Smooth muscle cell (in vitro differentiated cells): ENCODE data around the gene PPP1R13L. TPM values are rescaled to one million over a fixed set of nuclear protein-coding genes. Genes with fewer than 3 reads are reported as not detected.
"Not testable (repeated sequence)": the region's sequence is repeated elsewhere in the genome, so short reads cannot be mapped to it uniquely, and the experiment has no call there.

Source experiments
- DNase-seq: peaks from one replicate; lab custom pipeline; 2025; ENCODE audit not compliant: unreplicated experiment; lab: John Stamatoyannopoulos, UW
- H2AFZ ChIP-seq: fragments of 200-600 bp; sonication (generic); 2 replicates; pipeline ENCODE4 v1.6.0; 2016; ENCODE audit warnings: antibody characterized with exemption, low read depth, mild to moderate bottlenecking
- H3F3A ChIP-seq: fragments of 200-600 bp; sonication (generic); 2 replicates; pipeline ENCODE4 v1.6.0; 2017; ENCODE audit warnings: antibody characterized with exemption, low read depth
- H3K27ac ChIP-seq: fragments of 200-600 bp; sonication (generic); 2 replicates; pipeline ENCODE4 v1.5.1; 2016; ENCODE audit warnings: low read depth, mild to moderate bottlenecking
- H3K27me3 ChIP-seq: fragments of 200-600 bp; sonication (generic); 2 replicates; pipeline ENCODE4 v1.6.1; 2016; ENCODE audit warnings: low read depth, mild to moderate bottlenecking
- H3K36me3 ChIP-seq: fragments of 200-600 bp; sonication (generic); 2 replicates; pipeline ENCODE4 v1.5.1; 2016; ENCODE audit warnings: low read depth
- H3K4me1 ChIP-seq: fragments of 200-600 bp; sonication (generic); 2 replicates; pipeline ENCODE4 v1.5.1; 2016; ENCODE audit warnings: low read depth
- H3K4me2 ChIP-seq: fragments of 200-600 bp; sonication (generic); 2 replicates; pipeline ENCODE4 v1.6.0; 2016; ENCODE audit warnings: mild to moderate bottlenecking
- H3K4me3 ChIP-seq: fragments of 200-600 bp; sonication (generic); 2 replicates; pipeline ENCODE4 v1.5.1; 2016; ENCODE audit warnings: mild to moderate bottlenecking
- H3K79me2 ChIP-seq: fragments of 200-600 bp; sonication (generic); 2 replicates; pipeline ENCODE4 v1.6.0; 2016; ENCODE audit warnings: low read depth, mild to moderate bottlenecking
- H3K9ac ChIP-seq: fragments of 200-600 bp; sonication (generic); 2 replicates; pipeline ENCODE4 v1.6.0; 2016; ENCODE audit warnings: low read depth
- H3K9me3 ChIP-seq: fragments of 200-600 bp; sonication (generic); replicated peaks from 2 replicates; pipeline ENCODE4 v1.5.1; 2016; ENCODE audit warnings: low read depth
- H4K20me1 ChIP-seq: fragments of 200-600 bp; sonication (generic); 2 replicates; pipeline ENCODE4 v1.6.0; 2016; ENCODE audit warnings: low read depth
- WGBS: methylation state at CpG from one replicate; pipeline ENCODE4 v1.1.7; 2016; ENCODE audit warnings: low lambda C conversion rate; 5-methylcytosine and 5-hydroxymethylcytosine counted together
- polyA plus RNA-seq: library from polyadenylated mRNA; unstranded; fragments of >200 nt; fragmentation: Nextera tagmentation; extraction: Ambion mirVana; gene quantifications from 2 replicates; pipeline ENCODE4 v1.2.1, GENCODE V29; 2016
- total RNA-seq: library from RNA; depleted of rRNA; stranded (reverse); fragments of >200 nt; gene quantifications from 2 replicates; pipeline ENCODE4 v1.2.3, GENCODE V29; 2014
- TF ChIP-seq, protein P1 (sequence below): fragments of 200-600 bp; sonication (generic); IDR thresholded peaks from 2 replicates; pipeline ENCODE4 v1.5.1; 2017; ENCODE audit warnings: borderline replicate concordance, mild to moderate bottlenecking, antibody characterized with exemption; ENCODE audit not compliant: insufficient read depth, poor library complexity, severe bottlenecking

PPP1R13L gene
- total and polyA plus RNA-seq, 2 experiments from 2014 or later: 28.1 to 66.4 TPM

DNA sequence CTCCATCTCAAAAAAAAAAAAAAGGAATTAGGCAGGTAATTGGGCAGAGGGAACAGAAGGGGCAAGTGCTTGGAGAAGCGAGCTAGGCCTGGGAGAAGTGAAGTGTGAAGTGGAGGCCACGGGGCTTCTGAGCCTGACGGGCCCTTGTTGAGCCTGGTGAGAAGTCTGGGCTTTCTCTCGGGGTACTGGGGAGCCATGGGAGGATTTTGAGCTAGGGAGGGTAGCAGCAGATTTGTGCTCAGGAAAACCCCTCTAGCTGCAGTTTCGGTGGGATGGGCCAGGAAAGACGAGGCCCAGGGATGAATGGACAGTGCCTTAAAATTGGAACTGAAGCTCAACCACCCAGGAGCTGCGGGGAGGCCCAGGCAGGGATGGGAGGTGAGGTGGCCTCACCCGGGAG, 9.6 kb upstream of the PPP1R13L start:
- TF ChIP-seq, protein P1, sequence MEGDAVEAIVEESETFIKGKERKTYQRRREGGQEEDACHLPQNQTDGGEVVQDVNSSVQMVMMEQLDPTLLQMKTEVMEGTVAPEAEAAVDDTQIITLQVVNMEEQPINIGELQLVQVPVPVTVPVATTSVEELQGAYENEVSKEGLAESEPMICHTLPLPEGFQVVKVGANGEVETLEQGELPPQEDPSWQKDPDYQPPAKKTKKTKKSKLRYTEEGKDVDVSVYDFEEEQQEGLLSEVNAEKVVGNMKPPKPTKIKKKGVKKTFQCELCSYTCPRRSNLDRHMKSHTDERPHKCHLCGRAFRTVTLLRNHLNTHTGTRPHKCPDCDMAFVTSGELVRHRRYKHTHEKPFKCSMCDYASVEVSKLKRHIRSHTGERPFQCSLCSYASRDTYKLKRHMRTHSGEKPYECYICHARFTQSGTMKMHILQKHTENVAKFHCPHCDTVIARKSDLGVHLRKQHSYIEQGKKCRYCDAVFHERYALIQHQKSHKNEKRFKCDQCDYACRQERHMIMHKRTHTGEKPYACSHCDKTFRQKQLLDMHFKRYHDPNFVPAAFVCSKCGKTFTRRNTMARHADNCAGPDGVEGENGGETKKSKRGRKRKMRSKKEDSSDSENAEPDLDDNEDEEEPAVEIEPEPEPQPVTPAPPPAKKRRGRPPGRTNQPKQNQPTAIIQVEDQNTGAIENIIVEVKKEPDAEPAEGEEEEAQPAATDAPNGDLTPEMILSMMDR: no peak

DNA sequence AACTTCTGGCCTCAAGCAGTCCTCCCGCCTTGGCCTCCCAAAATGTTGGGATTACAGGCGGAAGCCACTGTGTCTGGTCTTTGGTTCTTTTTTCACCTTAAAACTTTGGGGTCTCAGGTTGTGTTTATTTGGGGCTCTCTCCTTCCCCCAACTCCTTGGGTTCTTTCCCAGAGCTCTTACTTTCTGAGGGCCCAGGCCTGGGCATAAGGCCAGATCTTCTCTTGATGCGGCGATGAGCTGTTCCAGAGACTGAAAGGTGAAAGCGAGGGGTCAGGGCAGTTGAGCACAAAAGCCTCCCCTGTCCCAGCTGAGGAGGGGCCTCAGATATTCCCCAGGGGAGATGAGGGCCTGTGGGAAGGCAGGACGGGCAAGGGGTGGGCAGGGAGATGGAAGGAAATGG, 8.6 kb upstream of the PPP1R13L start:
- H2AFZ ChIP-seq: no peak overlapping the region

More for the DNA sequence above, 9.6 kb upstream of the PPP1R13L start:
- WGBS: 98% methylated on average over 8 of the region's 8 CpGs
- no peaks in the 10 kb centered on the region for H3F3A ChIP-seq
- H4K20me1 ChIP-seq: no peaks in the 10 kb centered on the region
- H3K4me2 ChIP-seq: no peak overlapping the region
- H3K79me2 ChIP-seq: no peaks in the 10 kb centered on the region
- no peak for DNase-seq
- no peaks in the 10 kb centered on the region for H3K9me3 ChIP-seq
- no peaks in the 10 kb centered on the region for H3K27me3 ChIP-seq
- no peaks in the 10 kb centered on the region for H3K4me1 ChIP-seq
- H2AFZ ChIP-seq: no peak overlapping the region
- no peak overlapping the region for H3K4me3 ChIP-seq
- H3K9ac ChIP-seq: no peak overlapping the region
- no peak overlapping the region for H3K27ac ChIP-seq
- H3K36me3 ChIP-seq: no peaks in the 10 kb centered on the region

DNA sequence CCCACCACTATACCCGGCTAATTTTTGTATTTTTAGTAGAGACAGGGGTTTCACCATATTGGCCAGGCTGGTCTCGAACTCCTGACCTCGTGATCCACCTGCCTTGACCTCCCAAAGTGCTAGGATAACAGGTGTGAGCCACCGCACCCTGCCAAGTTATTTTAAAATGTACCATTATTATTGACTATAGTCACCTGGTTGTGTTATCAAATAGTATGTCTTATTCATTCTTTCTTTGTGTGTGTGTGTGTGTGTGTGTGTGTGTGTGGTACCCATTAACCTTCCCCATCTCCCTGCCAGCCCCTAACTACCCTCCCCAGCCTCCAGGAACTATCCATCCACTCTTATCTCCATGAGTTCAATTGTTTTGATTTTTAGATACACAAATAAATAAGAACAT, 5.5 kb upstream of the PPP1R13L start:
- H3F3A ChIP-seq, H3K4me1 ChIP-seq, H3K79me2 ChIP-seq, H3K27me3 ChIP-seq, H3K4me2 ChIP-seq, DNase-seq, H3K4me3 ChIP-seq, H3K9ac ChIP-seq, H3K9me3 ChIP-seq, H3K36me3 ChIP-seq, H2AFZ ChIP-seq, H4K20me1 ChIP-seq, H3K27ac ChIP-seq: not testable (repeated sequence)
- 97% methylated on average over 4 of the region's 4 CpGs for WGBS

More for the DNA sequence above, 8.6 kb upstream of the PPP1R13L start:
- no peak overlapping the region for H3K27ac ChIP-seq
- no peaks in the 10 kb centered on the region for H3K4me1 ChIP-seq
- H4K20me1 ChIP-seq: no peaks in the 10 kb centered on the region
- no peaks in the 10 kb centered on the region for H3K27me3 ChIP-seq
- over 99% methylated on average over 6 of the region's 6 CpGs for whole genome bisulfite sequencing
- no peaks in the 10 kb centered on the region for H3F3A ChIP-seq
- H3K4me2 ChIP-seq: no peak overlapping the region
- no peak for DNase-seq
- TF ChIP-seq, protein P1: no peak
- no peak overlapping the region for H3K9ac ChIP-seq
- H3K36me3 ChIP-seq: no peaks in the 10 kb centered on the region
- no peaks in the 10 kb centered on the region for H3K79me2 ChIP-seq
- H3K9me3 ChIP-seq: no peaks in the 10 kb centered on the region
- H3K4me3 ChIP-seq: no peak overlapping the region

DNA sequence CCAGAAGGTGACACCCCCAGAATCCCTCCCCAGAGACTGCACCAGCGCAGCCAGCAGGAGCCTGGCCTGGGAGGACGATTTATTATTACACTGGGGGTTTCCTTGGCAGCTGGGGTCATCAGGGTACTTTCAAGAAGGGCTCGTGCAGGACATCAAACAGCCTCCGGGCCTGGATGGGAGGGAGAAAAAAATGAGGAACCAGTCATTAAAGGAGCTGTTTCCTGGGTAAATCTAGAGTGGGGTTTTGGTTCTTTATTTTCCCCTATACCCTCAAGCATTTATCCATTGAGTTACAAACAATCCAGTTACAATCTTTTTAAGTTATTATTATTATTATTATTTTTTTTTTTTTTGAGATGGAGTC, 4.7 kb upstream of the PPP1R13L start:
- Histone ChIP-seq H2AFZ (no peak overlapping the region), H3F3A (no peaks in the 10 kb centered on the region), H3K4me1 (peaks cover 6% of the 10 kb centered on the region), H3K9me3 (no peaks in the 10 kb centered on the region), H3K27ac (no peak overlapping the region), H4K20me1 (no peaks in the 10 kb centered on the region), H3K36me3 (no peaks in the 10 kb centered on the region), H3K27me3 (no peaks in the 10 kb centered on the region), H3K4me2 (no peak overlapping the region), H3K9ac (no peak overlapping the region), H3K4me3 (no peak overlapping the region), H3K79me2 (no peaks in the 10 kb centered on the region)
- WGBS: 97% methylated on average over 4 of the region's 4 CpGs
- DNase-seq: no peak
- TF ChIP-seq, protein P1: no peak
